OCI-LY7 (cell line): Measurements from ENCODE around the gene TTC28. TPM values are rescaled to one million over a fixed set of nuclear protein-coding genes. Genes with fewer than 3 reads are reported as not detected.

Experiments used
- BruUV-seq: library from RNA; stranded (reverse); fragments of 400-500 nt; replicated peaks from 2 replicates; lab custom pipeline; 2021; lab: Mats Ljungman, UMichigan
- CTCF ChIA-PET: fragments of 300-600 bp; sonication (Branson Sonifier 250); formaldehyde crosslinking; loops from one replicate; lab custom pipeline; 2022; ENCODE audit warnings: antibody characterized with exemption; ENCODE audit not compliant: unreplicated experiment; lab: Charles Lee
- POLR2A ChIA-PET: fragments of 300-600 bp; sonication (Branson Sonifier 250); formaldehyde crosslinking; loops from one replicate; lab custom pipeline; 2022; ENCODE audit warnings: antibody characterized with exemption; lab: Charles Lee
- DNase-seq: peaks from one replicate; pipeline ENCODE4 v3.0.0-alpha.2; 2015; ENCODE audit warnings: low spot score
- H2AFZ ChIP-seq: fragments of 200-600 bp; sonication (generic), shearing (Covaris generic); 2 replicates; pipeline ENCODE4 v1.6.1; 2014; ENCODE audit warnings: mild to moderate bottlenecking, antibody characterized with exemption, low read length, moderate library complexity
- H3K27ac ChIP-seq: fragments of 200-600 bp; sonication (generic); 2 replicates; pipeline ENCODE4 v1.5.1; 2014; ENCODE audit warnings: mixed run types, low read depth, mild to moderate bottlenecking, moderate library complexity, low read length, inconsistent platforms; ENCODE audit not compliant: poor library complexity, severe bottlenecking
- H3K36me3 ChIP-seq: fragments of 200-600 bp; sonication (generic); 2 replicates; pipeline ENCODE4 v1.6.1; 2014; ENCODE audit warnings: mild to moderate bottlenecking, antibody characterized with exemption, low read length, moderate library complexity, mixed read lengths; ENCODE audit not compliant: insufficient read depth
- H3K4me1 ChIP-seq: fragments of 200-600 bp; sonication (generic); 2 replicates; pipeline ENCODE4 v1.5.1; 2014; ENCODE audit warnings: mild to moderate bottlenecking, low read length; ENCODE audit not compliant: insufficient read depth, poor library complexity, severe bottlenecking
- H3K4me2 ChIP-seq: fragments of 200-600 bp; sonication (generic); 2 replicates; pipeline ENCODE4 v1.6.1; 2014; ENCODE audit warnings: mild to moderate bottlenecking, low read length
- H3K4me3 ChIP-seq: fragments of 200-600 bp; sonication (generic); 2 replicates; pipeline ENCODE4 v1.5.1; 2014; ENCODE audit warnings: mild to moderate bottlenecking, low read depth, low read length; ENCODE audit not compliant: poor library complexity, severe bottlenecking
- H3K79me2 ChIP-seq: fragments of 200-600 bp; sonication (generic); 2 replicates; pipeline ENCODE4 v1.6.1; 2016; ENCODE audit warnings: low read depth, mild to moderate bottlenecking, low read length, moderate library complexity, mixed read lengths; ENCODE audit not compliant: insufficient read depth
- H3K9me2 ChIP-seq: fragments of 200-600 bp; sonication (generic); 2 replicates; pipeline ENCODE4 v1.6.1; 2016; ENCODE audit warnings: mild to moderate bottlenecking, low read length, mixed read lengths; ENCODE audit not compliant: insufficient read depth
- H3K9me3 ChIP-seq: fragments of 200-600 bp; sonication (generic); 2 replicates; pipeline ENCODE4 v1.6.1; 2014; ENCODE audit warnings: mild to moderate bottlenecking, mixed run types, low read length, mixed read lengths
- H4K20me1 ChIP-seq: fragments of 200-600 bp; sonication (generic); 2 replicates; pipeline ENCODE4 v1.6.1; 2014; ENCODE audit warnings: mild to moderate bottlenecking, antibody characterized with exemption, low read length, moderate library complexity, mixed read lengths; ENCODE audit not compliant: insufficient read depth
- CTCF ChIP-seq: fragments of 200-600 bp; sonication (generic); conservative IDR thresholded peaks from 2 replicates; pipeline ENCODE4 v1.5.1; 2014; ENCODE audit warnings: mild to moderate bottlenecking, antibody characterized with exemption, low read length, moderate library complexity, mixed read lengths
- EZH2phosphoT487 ChIP-seq: fragments of 200-600 bp; sonication (generic); IDR thresholded peaks from 2 replicates; pipeline ENCODE4 v1.6.1; 2018; ENCODE audit warnings: low read depth, borderline replicate concordance, mild to moderate bottlenecking, mixed run types, antibody characterized with exemption, low read length, moderate library complexity, mixed read lengths
- intact Hi-C: fragments of 100-400 bp; cut with micrococcal nuclease; formaldehyde crosslinking; loops from one replicate; pipeline ENCODE4 v1.10.0; 2022; ENCODE audit not compliant: unreplicated experiment
- total RNA-seq, 2 experiments: library from RNA; depleted of rRNA in 1 of 2; stranded (reverse); fragments of >200 nt in 1 of 2; shearing (Covaris generic) in 1 of 2; gene quantifications; 2 replicates each; pipeline ENCODE4 v1.2.3, GENCODE V29; 2014 to 2022

Gene TTC28
- total RNA-seq, 2 experiments from 2014 or later = under 0.01 to 0.55 TPM

- ChIA-PET POLR2A (interaction anchor here (0.6 to 0.7 kb wide), 2 partner anchors 30 to 268 kb away, joined by 3 to 5 read pairs; no protein-coding TSS in a partner anchor), CTCF (interaction anchor here (0.6 kb wide), 1 partner anchor 755 kb away, joined by 4 read pairs; no protein-coding TSS in a partner anchor)
- no peaks in the 10 kb centered on the region; the same call in 1 of the 2 replicates for H4K20me1 ChIP-seq
- no peak for DNase-seq
- H3K4me1 ChIP-seq = no peaks in the 10 kb centered on the region
- intact Hi-C loops = loop anchor here (5.0 kb wide), 1 partner anchor 418 kb away; no protein-coding TSS in a partner anchor
- no peaks in the 10 kb centered on the region for H3K9me3 ChIP-seq
- no peaks in the 10 kb centered on the region for H3K36me3 ChIP-seq
- H3K4me2 ChIP-seq = no peak overlapping the region
- H3K79me2 ChIP-seq = no peaks in the 10 kb centered on the region
- TF ChIP-seq CTCF (no peak), EZH2phosphoT487 (no peak)
- no peak overlapping the region for H3K4me3 ChIP-seq
- H3K27ac ChIP-seq = no peak overlapping the region
- BruUV-seq = no TSS peak
- H2AFZ ChIP-seq = no peak overlapping the region
- H3K9me2 ChIP-seq = no peaks in the 10 kb centered on the region
These were observed 238.8 kb downstream of the TTC28 start for GRCh38 chr22:28440592-28441390.

GRCh38 chr22:28438183-28438768 lies 241.4 kb downstream of the TTC28 start:
- Histone ChIP-seq H3K79me2 (no peaks in the 10 kb centered on the region), H4K20me1 (no peaks in the 10 kb centered on the region; the same call in 1 of the 2 replicates), H2AFZ (no peak overlapping the region), H3K4me1 (no peaks in the 10 kb centered on the region), H3K27ac (no peak overlapping the region), H3K4me3 (no peak overlapping the region), H3K9me3 (no peaks in the 10 kb centered on the region), H3K36me3 (no peaks in the 10 kb centered on the region), H3K9me2 (no peaks in the 10 kb centered on the region), H3K4me2 (no peak overlapping the region)
- no TSS peak for BruUV-seq
- ChIA-PET POLR2A (interaction anchor here (0.9 kb wide), 1 partner anchor 10 kb away, joined by 3 read pairs; no protein-coding TSS in a partner anchor), CTCF (no interaction called here)
- no peak for TF ChIP-seq CTCF
- no peak for TF ChIP-seq EZH2phosphoT487
- no peak for DNase-seq
- intact Hi-C loops = no loop called here
